T1000 (cell line): ENCODE data around the gene PCBP3.
"Not testable (repeated sequence)": the region's sequence is repeated elsewhere in the genome, so short reads cannot be mapped to it uniquely, and the experiment has no call there.

ENCODE experiments used
- DNase-seq: peaks from one replicate; lab custom pipeline; 2025; ENCODE audit warnings: mixed read lengths; lab: John Stamatoyannopoulos, UW

The PCBP3 gene

GRCh38 chr21:45893740-45894449, 250.4 kb downstream of the PCBP3 start:
- no peak for DNase-seq

DNA sequence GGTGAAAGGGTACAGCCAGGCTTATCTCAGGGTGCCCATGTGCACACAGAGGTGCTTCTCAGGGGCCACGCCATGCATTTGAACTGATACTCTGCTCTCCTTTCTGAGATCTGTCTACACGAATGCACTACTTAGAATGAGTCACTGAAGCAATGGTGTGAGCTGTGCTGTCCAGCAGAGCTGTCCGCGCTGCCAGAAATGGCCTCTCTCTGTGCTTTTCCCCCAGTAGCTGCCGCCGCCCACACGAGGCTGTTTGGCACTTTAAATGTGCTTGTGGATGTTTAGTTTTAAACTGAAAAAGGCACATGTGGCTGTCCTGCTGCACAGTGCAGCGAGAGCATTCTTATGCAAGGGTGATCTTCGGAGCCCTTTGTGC, 250.9 kb downstream of the PCBP3 start:
- DNase-seq, result no peak

DNA sequence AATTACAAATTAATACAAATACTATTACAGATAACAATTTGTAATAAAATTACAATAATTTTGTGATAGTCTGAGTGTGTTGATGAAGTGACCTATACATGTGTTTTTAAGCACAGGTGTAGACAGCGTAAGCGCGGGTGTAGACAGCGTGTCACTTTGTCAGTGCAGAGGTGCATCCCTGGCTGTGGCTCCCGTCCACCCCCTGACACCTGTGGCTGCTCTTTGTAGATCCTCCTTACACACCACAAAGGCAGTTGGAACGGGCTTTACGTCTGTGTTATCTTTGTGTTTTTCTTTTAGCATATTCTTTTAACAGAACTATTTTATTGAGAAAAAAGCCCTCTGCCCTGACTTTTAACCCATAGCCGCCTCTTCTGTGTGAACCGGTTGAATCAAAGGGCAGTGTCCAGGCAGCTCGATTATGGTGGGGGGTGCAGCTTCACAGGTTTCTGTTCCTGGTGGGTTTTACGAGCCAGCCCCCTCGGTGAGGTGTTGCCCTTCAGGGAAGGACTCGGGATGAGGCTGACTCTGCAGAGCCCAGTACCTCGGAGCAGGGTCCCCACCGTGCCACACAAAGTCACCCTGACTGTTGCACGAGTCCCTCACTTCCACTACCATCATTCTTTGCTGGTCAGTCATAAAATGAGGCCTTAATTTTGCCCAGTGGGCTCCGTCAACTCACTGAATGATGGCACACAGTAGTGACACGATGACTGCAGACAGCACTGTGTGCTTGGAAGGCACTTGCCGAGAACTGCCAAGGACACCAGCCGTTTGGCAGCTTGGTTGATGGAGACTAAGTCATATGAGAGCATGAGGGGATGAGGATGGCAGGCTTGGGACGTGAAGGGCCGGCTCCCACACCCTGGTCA, 251.6 kb downstream of the PCBP3 start:
- no peak for DNase-seq

- no peak for DNase-seq
Measured at GRCh38 chr21:45895778-45896370, 252.3 kb downstream of the PCBP3 start.

DNA sequence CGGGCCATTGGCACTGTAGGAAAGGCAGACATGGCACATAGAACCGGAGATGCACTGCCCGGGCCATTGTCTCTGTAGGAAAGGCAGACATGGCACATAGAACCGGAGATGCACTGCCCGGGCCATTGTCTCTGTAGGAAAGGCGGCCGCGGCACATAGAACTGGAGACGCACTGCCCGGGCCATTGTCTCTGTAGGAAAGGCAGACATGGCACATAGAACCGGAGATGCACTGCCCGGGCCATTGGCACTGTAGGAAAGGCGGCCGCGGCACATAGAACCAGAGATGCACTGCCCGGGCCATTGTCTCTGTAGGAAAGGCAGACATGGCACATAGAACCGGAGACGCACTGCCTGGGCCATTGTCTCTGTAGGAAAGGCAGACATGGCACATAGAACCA, 252.9 kb downstream of the PCBP3 start:
- not testable (repeated sequence) for DNase-seq

DNA sequence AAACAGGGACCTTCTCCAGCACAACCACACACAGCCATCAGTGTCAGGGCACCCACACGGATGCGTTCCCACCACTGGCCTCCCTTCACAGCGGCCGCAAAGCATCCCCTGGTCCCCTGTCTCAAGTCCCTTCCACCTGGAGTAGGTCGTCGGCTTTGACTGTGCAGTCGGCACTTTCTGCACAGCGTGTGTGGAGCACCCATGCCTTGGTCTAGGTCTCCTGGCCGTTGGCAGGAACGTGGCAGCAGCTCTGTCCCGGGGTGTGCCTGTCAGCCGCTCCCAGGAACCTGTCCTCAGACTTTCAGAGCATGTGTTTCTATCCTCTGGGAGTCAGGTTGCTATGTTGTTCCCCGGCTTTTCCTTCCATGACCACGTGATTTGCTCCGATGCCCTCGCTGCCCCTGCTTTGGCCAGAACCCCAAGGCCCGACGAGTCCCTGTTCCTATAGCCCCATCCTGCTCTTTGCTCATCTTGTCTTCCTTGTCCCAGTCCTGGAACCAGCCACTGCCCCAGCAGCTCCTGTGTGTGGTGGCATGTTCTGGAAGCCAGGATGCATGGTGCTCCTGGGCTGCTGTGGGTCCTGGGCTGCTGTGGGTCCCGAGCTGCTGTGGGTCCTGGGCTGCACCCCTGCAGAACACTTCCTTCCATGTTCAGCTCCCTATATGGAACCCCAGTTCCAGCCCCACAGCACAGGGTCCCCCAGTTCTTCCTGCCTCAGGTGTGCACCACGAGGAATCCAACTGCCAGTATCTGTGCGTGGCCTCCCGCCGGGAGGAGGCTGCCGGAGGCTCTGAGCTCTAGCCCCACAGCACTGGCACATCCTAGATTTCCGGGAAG, 253.9 kb downstream of the PCBP3 start:
- no peak for DNase-seq

DNA sequence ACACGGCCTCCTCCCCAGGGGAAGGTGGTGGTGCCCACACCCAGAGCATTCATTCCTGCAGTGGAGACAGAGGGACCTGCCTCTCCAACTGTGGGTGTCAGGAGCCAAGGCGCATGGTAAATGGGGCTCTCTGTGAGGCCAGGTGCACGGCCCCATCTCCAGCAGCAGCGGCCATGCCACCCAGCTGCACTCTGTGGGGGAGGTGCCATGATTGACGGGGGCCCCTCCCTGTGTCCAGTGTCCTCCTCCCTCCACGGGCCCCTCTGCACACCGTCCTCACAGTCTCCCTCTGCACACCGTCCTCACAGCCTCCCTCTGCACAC, 254.5 kb downstream of the PCBP3 start:
- no peak for DNase-seq

DNA sequence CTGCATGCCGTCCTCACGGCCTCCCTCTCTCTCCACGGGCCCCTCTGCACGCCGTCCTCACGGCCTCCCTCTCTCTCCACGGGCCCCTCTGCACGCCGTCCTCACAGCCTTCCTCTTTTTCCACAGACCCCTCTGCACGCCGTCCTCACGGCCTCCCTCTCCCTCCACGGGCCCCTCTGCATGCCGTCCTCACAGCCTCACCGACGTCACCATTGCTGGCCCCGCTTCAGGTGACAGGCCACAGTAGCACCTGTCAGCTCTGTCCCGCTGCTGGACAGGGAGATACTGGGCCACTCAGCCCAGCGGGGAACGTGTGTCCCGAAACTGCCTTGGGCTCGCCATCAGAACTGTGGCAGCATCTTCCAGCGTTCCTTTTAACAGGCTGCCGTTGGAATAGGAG, 255.3 kb downstream of the PCBP3 start:
- DNase-seq, result no peak

DNA sequence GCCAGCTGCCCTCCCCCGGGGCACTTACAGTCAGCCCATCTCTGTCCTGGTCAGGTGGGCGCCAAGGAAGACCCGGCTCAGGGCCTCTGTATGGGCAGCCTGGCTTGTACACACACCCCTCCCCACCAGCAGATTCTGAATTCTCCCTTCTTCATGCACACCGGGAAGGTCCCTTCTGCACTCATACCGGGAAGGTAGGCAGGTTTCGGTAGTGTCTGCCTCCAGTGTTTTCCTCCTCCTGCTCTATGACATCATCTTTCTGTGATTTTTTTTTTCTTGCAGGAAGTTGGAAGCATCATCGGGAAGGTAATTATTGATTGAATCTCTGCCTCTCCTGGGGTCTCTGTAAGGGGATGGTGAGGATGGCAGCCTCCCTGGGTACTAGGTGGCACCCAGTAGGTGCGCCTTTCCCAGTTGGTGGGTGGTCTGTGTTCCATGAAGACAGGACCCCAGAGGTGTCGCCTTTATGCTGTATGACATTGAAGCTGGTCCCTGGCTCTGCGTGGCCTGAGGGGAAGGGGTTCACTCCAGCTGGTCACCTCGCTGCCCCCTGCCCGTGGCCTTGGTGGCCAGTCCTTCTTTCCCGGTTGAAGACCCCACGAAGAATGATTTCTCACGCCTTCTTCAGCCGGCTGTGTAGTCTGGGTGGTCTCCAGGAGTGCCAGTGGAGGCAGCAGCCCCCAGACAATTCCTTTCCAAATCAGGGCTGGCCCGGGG, 255.9 kb downstream of the PCBP3 start:
- DNase-seq, result no peak

GRCh38 chr21:45900034-45900868, 256.7 kb downstream of the PCBP3 start:
- no peak for DNase-seq

GRCh38 chr21:45901061-45901690, 257.7 kb downstream of the PCBP3 start:
- no peak for DNase-seq

- DNase-seq, result no peak
Measured at GRCh38 chr21:45902292-45902995, 258.9 kb downstream of the PCBP3 start.

DNA sequence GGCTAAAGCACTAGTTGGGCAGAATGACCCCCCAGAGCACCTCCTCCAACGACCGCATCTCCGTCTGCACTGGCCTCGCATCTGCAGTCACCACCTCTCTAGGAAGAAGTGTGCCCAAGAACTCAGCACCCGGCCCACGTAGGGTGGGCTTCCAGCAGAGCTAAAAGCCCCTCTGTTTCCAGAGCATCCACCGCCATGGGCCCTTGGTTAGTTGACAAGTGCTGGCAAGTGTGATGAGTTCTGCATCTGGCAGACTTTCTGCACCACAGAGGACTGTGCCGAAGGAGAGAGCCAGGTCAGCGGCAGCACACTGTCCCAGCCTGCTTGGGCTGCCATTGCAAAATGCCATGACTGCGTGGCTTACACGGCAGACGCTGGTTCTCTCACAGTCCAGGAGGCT, 261.7 kb downstream of the PCBP3 start:
- DNase-seq, result no peak

DNA sequence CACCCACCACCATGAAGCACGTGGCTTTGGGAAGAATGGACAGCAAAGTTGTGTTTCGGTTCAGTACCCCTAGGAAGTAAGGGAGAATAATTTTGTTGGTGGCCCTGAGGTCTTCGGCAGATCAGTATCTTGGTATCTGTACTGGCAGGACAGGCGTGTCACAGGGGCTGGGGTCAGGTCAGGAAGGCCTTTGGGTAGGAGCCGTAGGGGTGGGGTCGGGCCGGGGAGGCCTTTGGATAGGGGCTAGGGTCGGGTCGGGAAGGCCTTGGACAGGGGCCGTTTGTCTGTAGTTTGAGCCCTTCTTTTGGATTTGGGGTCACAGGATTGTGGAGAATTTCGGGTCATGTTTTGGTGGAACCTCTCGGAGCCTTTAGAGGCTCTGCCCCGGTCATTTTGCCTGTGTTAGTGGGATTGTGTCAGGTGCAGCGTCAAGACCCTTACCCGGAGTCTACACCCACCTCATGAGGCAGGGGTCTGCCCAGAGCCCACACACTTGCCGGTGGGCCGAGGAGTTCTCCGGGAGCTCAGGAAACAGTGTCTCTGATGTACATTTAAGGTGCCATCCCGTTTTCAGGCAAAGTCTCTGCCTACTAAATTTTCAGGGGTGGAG, 262.8 kb downstream of the PCBP3 start:
- DNase-seq, result no peak

DNA sequence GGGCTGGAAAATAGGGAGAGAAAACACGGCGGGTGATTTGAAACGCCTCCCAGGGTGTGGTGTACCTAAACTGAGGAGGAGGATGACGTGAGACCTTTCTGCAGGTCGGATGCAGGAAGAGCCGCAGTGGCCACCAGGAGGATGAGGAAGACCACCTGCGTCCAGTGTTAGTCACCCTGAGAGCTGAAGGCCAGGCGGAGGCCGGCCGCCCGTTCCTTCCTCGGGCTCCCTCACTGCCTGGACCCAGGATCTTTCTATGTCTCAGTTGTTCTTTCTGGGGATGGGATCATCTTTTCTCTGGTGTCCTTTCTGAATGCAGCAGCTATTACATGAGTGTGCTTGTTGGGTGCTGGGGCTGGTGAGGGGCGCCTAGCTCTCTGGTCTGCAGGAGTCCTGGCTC, 263.3 kb downstream of the PCBP3 start:
- DNase-seq, result no peak

- DNase-seq, result no peak
Measured at GRCh38 chr21:45908536-45909237, 265.2 kb downstream of the PCBP3 start.

- DNase-seq, result no peak
Measured at GRCh38 chr21:45909238-45909988, 265.9 kb downstream of the PCBP3 start.

- DNase-seq, result no peak
Measured at GRCh38 chr21:45910155-45910547, 266.6 kb downstream of the PCBP3 start.
